HepG2 (cell line): ENCODE measurements around the gene RSPRY1. TPM values are rescaled to one million over a fixed set of nuclear protein-coding genes. Genes with fewer than 3 reads are reported as not detected.
A peak's percentile ranks its signal among the peaks of the same experiment; 100 is the strongest.

Source experiments
- ARID3A ChIP-seq: IDR thresholded peaks from 2 replicates; pipeline ENCODE4 v1.6.1; 2012; ENCODE audit warnings: low read depth, low read length, improper control_type of control experiment
- BCL6 ChIP-seq: IDR thresholded peaks from 2 replicates; pipeline ENCODE4 v1.6.1; 2016; ENCODE audit warnings: missing genetic modification reagents, missing compliant biosample characterization
- BRCA1 ChIP-seq: sonication (generic); formaldehyde crosslinking; IDR thresholded peaks from 2 replicates; pipeline ENCODE4 v1.4.0; 2020; ENCODE audit warnings: missing genetic modification reagents
- E2F5 ChIP-seq: sonication (generic); formaldehyde crosslinking; conservative IDR thresholded peaks from 2 replicates; pipeline ENCODE4 v1.4.0; 2020; ENCODE audit warnings: missing genetic modification reagents
- FOXA3 ChIP-seq: IDR thresholded peaks from 2 replicates; pipeline ENCODE4 v1.6.1; 2016; ENCODE audit warnings: missing genetic modification reagents, missing compliant biosample characterization
- HNF1B ChIP-seq: sonication (generic); formaldehyde crosslinking; IDR thresholded peaks from 2 replicates; pipeline ENCODE4 v1.5.1; 2020; ENCODE audit warnings: mild to moderate bottlenecking, moderate library complexity, missing genetic modification reagents
- MAFK ChIP-seq, 2 experiments: IDR thresholded peaks in 1 of 2; conservative IDR thresholded peaks in 1 of 2; 2 replicates each; pipeline ENCODE4 v1.6.1; 2011; ENCODE audit warnings: improper control_type of control experiment in 2 of 2, low read length in 2 of 2
- MXD4 ChIP-seq: IDR thresholded peaks from 2 replicates; pipeline ENCODE4 v1.6.1; 2016; ENCODE audit warnings: mild to moderate bottlenecking, missing biosample characterization, missing genetic modification reagents
- NKX3-1 ChIP-seq: sonication (generic); formaldehyde crosslinking; IDR thresholded peaks from 2 replicates; pipeline ENCODE4 v1.5.0; 2020; ENCODE audit warnings: missing genetic modification reagents
- PHF5A ChIP-seq: IDR thresholded peaks from one replicate; pipeline ENCODE4 v1.6.1; 2018; ENCODE audit warnings: low read depth, missing genetic modification reagents; ENCODE audit not compliant: unreplicated experiment
- RBM39 ChIP-seq: fragments of 200-400 bp; formaldehyde crosslinking; IDR thresholded peaks from one replicate; pipeline ENCODE4 v1.6.1; 2018; ENCODE audit warnings: antibody characterized with exemption, mild to moderate bottlenecking, low read depth, low read length; ENCODE audit not compliant: poor library complexity, severe bottlenecking
- SRSF9 ChIP-seq: fragments of 200-400 bp; formaldehyde crosslinking; IDR thresholded peaks from 2 replicates; pipeline ENCODE4 v1.6.1; 2018; ENCODE audit warnings: borderline replicate concordance, mild to moderate bottlenecking, low read depth, low read length; ENCODE audit not compliant: insufficient read depth, poor library complexity, severe bottlenecking
- TBL1XR1 ChIP-seq: fragments of 150-350 bp; IDR thresholded peaks from 2 replicates; pipeline ENCODE4 v1.6.1; 2014; ENCODE audit warnings: borderline replicate concordance, low read length; ENCODE audit not compliant: partially characterized antibody
- TBX3 ChIP-seq: fragments of 450-650 bp; IDR thresholded peaks from 2 replicates; pipeline ENCODE4 v1.6.1; 2017; ENCODE audit warnings: antibody characterized with exemption, mild to moderate bottlenecking, inconsistent platforms, borderline replicate concordance
- TEAD2 ChIP-seq: sonication (generic); formaldehyde crosslinking; IDR thresholded peaks from 2 replicates; pipeline ENCODE4 v1.9.0; 2021; ENCODE audit warnings: missing genetic modification reagents
- TFE3 ChIP-seq: IDR thresholded peaks from 2 replicates; pipeline ENCODE4 v1.6.1; 2016
- TOE1 ChIP-seq: sonication (generic); formaldehyde crosslinking; IDR thresholded peaks from 2 replicates; pipeline ENCODE4 v1.4.0; 2020; ENCODE audit warnings: mild to moderate bottlenecking, missing genetic modification reagents
- YEATS2 ChIP-seq: sonication (generic); formaldehyde crosslinking; IDR thresholded peaks from 2 replicates; pipeline ENCODE4 v1.4.0; 2020; ENCODE audit warnings: missing genetic modification reagents, borderline replicate concordance
- ZBTB38 ChIP-seq: sonication (generic); formaldehyde crosslinking; IDR thresholded peaks from 2 replicates; pipeline ENCODE4 v1.5.1; 2020; ENCODE audit warnings: mild to moderate bottlenecking, missing genetic modification reagents
- ZNF335 ChIP-seq: sonication (generic); formaldehyde crosslinking; IDR thresholded peaks from 2 replicates; pipeline ENCODE4 v1.4.0; 2020; ENCODE audit warnings: missing genetic modification reagents
- ZNF547 ChIP-seq: sonication (generic); formaldehyde crosslinking; IDR thresholded peaks from 2 replicates; pipeline ENCODE4 v1.5.1; 2020; ENCODE audit warnings: mild to moderate bottlenecking, missing genetic modification reagents
- ZNF607 ChIP-seq: sonication (generic); formaldehyde crosslinking; IDR thresholded peaks from 2 replicates; pipeline ENCODE4 v1.5.1; 2020; ENCODE audit warnings: missing genetic modification reagents, mild to moderate bottlenecking, borderline replicate concordance
- ZNF703 ChIP-seq: sonication (generic); formaldehyde crosslinking; IDR thresholded peaks from 2 replicates; pipeline ENCODE4 v1.5.1; 2020; ENCODE audit warnings: missing genetic modification reagents, mild to moderate bottlenecking, moderate library complexity, borderline replicate concordance
- ZNF740 ChIP-seq: sonication (generic); formaldehyde crosslinking; IDR thresholded peaks from 2 replicates; pipeline ENCODE4 v1.4.0; 2020; ENCODE audit warnings: missing genetic modification reagents
- ZNF749 ChIP-seq: sonication (generic); formaldehyde crosslinking; IDR thresholded peaks from 2 replicates; pipeline ENCODE4 v1.8.0; 2022; ENCODE audit warnings: mild to moderate bottlenecking, missing genetic modification reagents, moderate library complexity, borderline replicate concordance
- polyA plus RNA-seq, 8 experiments: library from polyadenylated mRNA; depleted of rRNA in 3 of 8; stranded (reverse) in 7 of 8; unstranded in 1 of 8; fragments of >200 nt; fragmentation: Illumina TruSeq in 4 of 8; extraction: Trizol in 4 of 8; gene quantifications; 2 replicates each; pipeline versions ENCODE4 v1.2.1 to v1.2.3, GENCODE V29; 2011 to 2016; ENCODE audit warnings: low read depth in 4 of 8, missing spikeins in 1 of 8, mixed read lengths in 1 of 8; ENCODE audit not compliant: insufficient read depth in 1 of 8
- total RNA-seq, 5 experiments: library from RNA; depleted of rRNA; stranded (reverse); fragments of >200 nt; fragmentation: Illumina TruSeq; extraction: Trizol; gene quantifications; 2 replicates each; pipeline ENCODE4 v1.2.3, GENCODE V29; 2016; ENCODE audit warnings: low read depth in 1 of 5

Gene RSPRY1
- total and polyA plus RNA-seq, 2 of the 13 experiments (the other 11 are each of a cell fraction or from before 2014, with no cell fraction given), result 53.4 to 61.0 TPM

DNA sequence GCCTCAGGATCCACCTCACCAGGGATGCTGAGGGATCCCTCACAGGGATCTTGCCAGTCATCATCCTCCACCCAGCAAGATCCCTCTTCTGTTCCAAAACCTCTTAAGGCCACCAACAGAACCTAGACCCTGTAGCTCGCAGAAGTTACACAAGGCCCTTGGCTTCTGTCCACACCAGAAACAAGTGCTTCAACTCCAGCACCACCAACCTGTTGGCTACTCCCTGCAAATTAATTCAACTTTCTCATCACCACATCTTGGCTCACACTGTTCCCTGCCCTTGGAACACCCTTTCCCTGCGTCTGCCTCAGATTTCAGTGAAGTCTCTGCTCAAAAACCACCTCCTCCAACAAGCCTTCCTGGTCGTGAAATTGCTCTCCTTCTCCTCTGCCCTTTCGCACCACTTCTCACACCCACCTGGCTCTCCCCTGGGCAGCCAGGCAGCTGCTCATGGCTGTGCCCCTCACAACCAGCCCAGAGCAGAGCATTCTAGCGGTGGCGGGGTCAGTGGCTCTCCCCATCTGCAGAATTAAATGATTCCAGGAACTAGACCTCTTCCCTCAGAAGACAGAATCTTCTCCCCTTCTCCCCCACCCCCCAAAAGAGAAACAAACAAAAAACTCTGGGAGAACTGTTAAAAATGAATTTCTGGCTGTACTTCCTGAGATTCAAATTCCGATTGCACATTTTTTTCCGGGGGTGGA is 96.5 kb downstream of the RSPRY1 start (continued):
- TF ChIP-seq HNF1B (CRISPR knock-in tag) (no peak), ZBTB38 (CRISPR knock-in tag) (no peak), E2F5 (CRISPR knock-in tag) (no peak), ARID3A (no peak), TFE3 (CRISPR knock-in tag) (no peak), NKX3-1 (no peak), BRCA1 (no peak), ZNF703 (CRISPR knock-in tag) (no peak), ZNF547 (CRISPR knock-in tag) (no peak), MXD4 (CRISPR knock-in tag) (no peak), ZNF335 (CRISPR knock-in tag) (no peak), RBM39 (no peak), YEATS2 (CRISPR knock-in tag) (no peak), TBL1XR1 (no peak), TBX3 (no peak), BCL6 (no peak), PHF5A (CRISPR knock-in tag) (no peak), TEAD2 (CRISPR knock-in tag) (no peak), ZNF607 (no peak), FOXA3 (CRISPR knock-in tag) (no peak), ZNF740 (CRISPR knock-in tag) (no peak), MAFK (conservative IDR thresholded peaks at IDR 0.05 in 1 of 2, IDR thresholded peaks at IDR 0.05 in 1 of 2; ENCODE audit: low read length in 2 of 2) (no peak), SRSF9 (no peak), ZNF749 (0 out of 2 replicates have a peak, but pooled peaks have one; percentile 16), TOE1 (CRISPR knock-in tag) (no peak)
